Measurements from ENCODE around the gene LIN28B. TPM values are rescaled to one million over a fixed set of nuclear protein-coding genes. Genes with fewer than 3 reads are reported as not detected.

Gene LIN28B
- total RNA-seq, 4 donors from 2014 or later: not detected

GRCh38 chr6:105034470-105034869, 77.6 kb downstream of the LIN28B start:
- no peak for TF ChIP-seq CTCF (IDR thresholded peaks at IDR 0.05)
- DNase-seq (ENCODE audit: low spot score): no peak
- no peak for ATAC-seq (ENCODE audit: low FRiP score)

- TF ChIP-seq CTCF (IDR thresholded peaks at IDR 0.05): no peak
- no peak for DNase-seq (ENCODE audit: low spot score)
Observed at GRCh38 chr6:105035299-105035698, 78.4 kb downstream of the LIN28B start.

GRCh38 chr6:105036351-105036750, 79.4 kb downstream of the LIN28B start:
- ATAC-seq (ENCODE audit: low FRiP score) (no peak), DNase-seq (ENCODE audit: low spot score) (no peak)
- no peak for TF ChIP-seq CTCF (IDR thresholded peaks at IDR 0.05)

More at GRCh38 chr6:105035299-105035698, 78.4 kb downstream of the LIN28B start:
- ATAC-seq (ENCODE audit: low FRiP score): no peak

- ATAC-seq (ENCODE audit: low FRiP score) (no peak), DNase-seq (ENCODE audit: low spot score) (no peak)
- TF ChIP-seq CTCF (IDR thresholded peaks at IDR 0.05): no peak
Observed at GRCh38 chr6:105038259-105038658, 81.4 kb downstream of the LIN28B start.

GRCh38 chr6:105041880-105042279, 85.0 kb downstream of the LIN28B start:
- no peak for DNase-seq (ENCODE audit: low spot score)
- ATAC-seq (ENCODE audit: low FRiP score): no peak
- TF ChIP-seq CTCF (IDR thresholded peaks at IDR 0.05): no peak

- ATAC-seq (ENCODE audit: low FRiP score): no peak
- TF ChIP-seq CTCF (IDR thresholded peaks at IDR 0.05): no peak
- DNase-seq (ENCODE audit: low spot score): no peak
Observed at GRCh38 chr6:105042648-105043047, 85.7 kb downstream of the LIN28B start.

- DNase-seq (ENCODE audit: low spot score): no peak
- no peak for ATAC-seq (ENCODE audit: low FRiP score)
- no peak for TF ChIP-seq CTCF (IDR thresholded peaks at IDR 0.05)
Observed at GRCh38 chr6:105043979-105044378, 87.1 kb downstream of the LIN28B start.
